ENCODE results near the gene FAAP20. TPM values are rescaled to one million over a fixed set of nuclear protein-coding genes. Genes with fewer than 3 reads are reported as not detected.

FAAP20 gene
- total and polyA plus RNA-seq, 2 experiments from 2014 or later: 34.5 to 122 TPM

GRCh38 chr1:2226525-2227345, 32.2 kb upstream of the FAAP20 start:
- H3K36me3 ChIP-seq (ENCODE audit: low read depth): no peaks in the 10 kb centered on the region
- H2AFZ ChIP-seq: peak overlapping the region; percentile 36
- in situ Hi-C loops (cut with MboI): no loop called here
- 0 out of 2 replicates have a peak, but pooled peaks cover 5% of the 10 kb centered on the region for H4K20me1 ChIP-seq (ENCODE audit: insufficient read depth)
- no peak for TF ChIP-seq EZH2 (IDR thresholded peaks at IDR 0.05; ENCODE audit: insufficient read depth, poor library complexity, severe bottlenecking)
- TF ChIP-seq EZH2phosphoT487 (IDR thresholded peaks at IDR 0.05; ENCODE audit: insufficient read depth, low read depth): no peak
- no peaks in the 10 kb centered on the region for H3K4me1 ChIP-seq (ENCODE audit: insufficient read depth)
- H3K4me3 ChIP-seq: peak overlapping the region; percentile 80
- H3K9me2 ChIP-seq (ENCODE audit: insufficient read depth): no peaks in the 10 kb centered on the region
- DNase-seq: peak; percentile 43
- peaks cover 30% of the 10 kb centered on the region for H3K79me2 ChIP-seq (ENCODE audit: insufficient read depth)
- WGBS, 2 experiments (ENCODE audit: low coverage in 1 of 2, low lambda C conversion rate in 2 of 2, missing lambda C conversion rate in 2 of 2): 25% methylated on average over 41 to 42 of the region's 73 CpGs
- peak overlapping the region; percentile 86 for H3K27ac ChIP-seq
- H3K9ac ChIP-seq: peak overlapping the region; percentile 97
- peak overlapping the region; percentile 81 for H3K4me2 ChIP-seq (ENCODE audit: unreplicated experiment)
- peaks cover 6% of the 10 kb centered on the region; the same call in 1 of the 2 replicates for H3F3A ChIP-seq (ENCODE audit: insufficient read depth)
- H3K9me3 ChIP-seq (ENCODE audit: low read depth): no peaks in the 10 kb centered on the region
- H3K27me3 ChIP-seq (replicated peaks; ENCODE audit: insufficient read depth): no peaks in the 10 kb centered on the region

GRCh38 chr1:2224631-2225428, 30.3 kb upstream of the FAAP20 start:
- Histone ChIP-seq H3K27ac (no peak overlapping the region), H3K4me2 (ENCODE audit: unreplicated experiment) (no peak overlapping the region), H3F3A (ENCODE audit: insufficient read depth) (no peaks in the 10 kb centered on the region), H3K79me2 (ENCODE audit: insufficient read depth) (peaks cover 11% of the 10 kb centered on the region), H3K4me1 (ENCODE audit: insufficient read depth) (no peaks in the 10 kb centered on the region), H3K27me3 (replicated peaks; ENCODE audit: insufficient read depth) (no peaks in the 10 kb centered on the region), H4K20me1 (ENCODE audit: insufficient read depth) (0 out of 2 replicates have a peak, but pooled peaks cover 3% of the 10 kb centered on the region), H2AFZ (no peak overlapping the region), H3K9ac (no peak overlapping the region), H3K4me3 (no peak overlapping the region), H3K9me3 (ENCODE audit: low read depth) (no peaks in the 10 kb centered on the region), H3K9me2 (ENCODE audit: insufficient read depth) (no peaks in the 10 kb centered on the region), H3K36me3 (ENCODE audit: low read depth) (no peaks in the 10 kb centered on the region)
- TF ChIP-seq EZH2 (IDR thresholded peaks at IDR 0.05; ENCODE audit: insufficient read depth, poor library complexity, severe bottlenecking): no peak
- TF ChIP-seq EZH2phosphoT487 (IDR thresholded peaks at IDR 0.05; ENCODE audit: insufficient read depth, low read depth): no peak
- in situ Hi-C loops (cut with MboI): no loop called here
- 81 to 83% methylated on average over 15 to 18 of the region's 18 CpGs for WGBS, 2 experiments (ENCODE audit: low coverage in 1 of 2, low lambda C conversion rate in 2 of 2, missing lambda C conversion rate in 2 of 2)
- DNase-seq: no peak

GRCh38 chr1:2224170-2224584, 29.6 kb upstream of the FAAP20 start:
- no peak overlapping the region for H3K4me2 ChIP-seq (ENCODE audit: unreplicated experiment)
- H3K9ac ChIP-seq: no peak overlapping the region
- no peaks in the 10 kb centered on the region for H3K27me3 ChIP-seq (replicated peaks; ENCODE audit: insufficient read depth)
- no peak overlapping the region for H3K27ac ChIP-seq
- no peaks in the 10 kb centered on the region for H3K9me2 ChIP-seq (ENCODE audit: insufficient read depth)
- DNase-seq: no peak
- H3K9me3 ChIP-seq (ENCODE audit: low read depth): no peaks in the 10 kb centered on the region
- peaks cover 4% of the 10 kb centered on the region for H3K79me2 ChIP-seq (ENCODE audit: insufficient read depth)
- TF ChIP-seq EZH2phosphoT487 (IDR thresholded peaks at IDR 0.05; ENCODE audit: insufficient read depth, low read depth): no peak
- TF ChIP-seq EZH2 (IDR thresholded peaks at IDR 0.05; ENCODE audit: insufficient read depth, poor library complexity, severe bottlenecking): no peak
- H4K20me1 ChIP-seq (ENCODE audit: insufficient read depth): no peaks in the 10 kb centered on the region
- in situ Hi-C loops (cut with MboI): no loop called here
- no peaks in the 10 kb centered on the region for H3F3A ChIP-seq (ENCODE audit: insufficient read depth)
- 87% methylated on average over 7 of the region's 7 CpGs for WGBS, 2 experiments (ENCODE audit: low coverage in 1 of 2, low lambda C conversion rate in 2 of 2, missing lambda C conversion rate in 2 of 2)
- no peak overlapping the region for H3K4me3 ChIP-seq
- H2AFZ ChIP-seq: no peak overlapping the region
- H3K4me1 ChIP-seq (ENCODE audit: insufficient read depth): no peaks in the 10 kb centered on the region
- H3K36me3 ChIP-seq (ENCODE audit: low read depth): no peaks in the 10 kb centered on the region

DNA sequence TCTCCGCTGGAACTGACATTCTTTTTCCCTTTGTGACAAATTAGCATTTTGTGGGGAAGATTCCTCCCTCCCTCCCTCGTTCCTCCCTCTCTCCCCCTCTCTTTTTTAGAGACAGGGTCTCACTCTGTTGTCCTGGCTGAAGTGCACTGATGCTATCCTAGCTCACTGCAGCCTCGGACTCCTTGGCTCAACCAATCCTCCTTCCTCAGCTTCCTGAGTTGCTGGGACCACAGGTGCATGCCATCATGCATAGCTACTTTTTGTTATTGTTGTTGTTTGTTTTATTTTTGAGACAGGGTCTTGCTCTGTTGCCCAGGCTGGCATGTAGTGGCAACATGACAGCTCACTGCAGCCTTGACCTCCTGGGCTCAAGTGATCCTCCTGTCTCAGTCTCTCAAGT, 26.7 kb upstream of the FAAP20 start:
- Histone ChIP-seq H3F3A (ENCODE audit: insufficient read depth) (0 out of 2 replicates have a peak, but pooled peaks cover 3% of the 10 kb centered on the region), H3K4me2 (ENCODE audit: unreplicated experiment) (no peak overlapping the region), H3K9me2 (ENCODE audit: insufficient read depth) (no peaks in the 10 kb centered on the region), H3K9ac (no peak overlapping the region), H2AFZ (no peak overlapping the region), H3K79me2 (ENCODE audit: insufficient read depth) (no peaks in the 10 kb centered on the region), H3K4me1 (ENCODE audit: insufficient read depth) (no peaks in the 10 kb centered on the region), H3K36me3 (ENCODE audit: low read depth) (no peaks in the 10 kb centered on the region), H3K27me3 (replicated peaks; ENCODE audit: insufficient read depth) (no peaks in the 10 kb centered on the region), H3K27ac (no peak overlapping the region), H3K4me3 (no peak overlapping the region), H3K9me3 (ENCODE audit: low read depth) (no peaks in the 10 kb centered on the region), H4K20me1 (ENCODE audit: insufficient read depth) (no peaks in the 10 kb centered on the region)
- no peak for DNase-seq
- TF ChIP-seq EZH2 (IDR thresholded peaks at IDR 0.05; ENCODE audit: insufficient read depth, poor library complexity, severe bottlenecking) (no peak), EZH2phosphoT487 (IDR thresholded peaks at IDR 0.05; ENCODE audit: insufficient read depth, low read depth) (no peak)
- WGBS, 2 experiments (ENCODE audit: low coverage in 1 of 2, low lambda C conversion rate in 2 of 2, missing lambda C conversion rate in 2 of 2): 74 to 83% methylated on average over 2 to 3 of the region's 3 CpGs
- in situ Hi-C loops (cut with MboI): no loop called here
